OCI-LY3 (cell line): ENCODE data around the gene AGPAT3.

Source experiments
- H2AFZ ChIP-seq: fragments of 200-600, 300-600 bp; shearing (Covaris generic); 2 replicates; pipeline ENCODE4 v1.6.0; 2014; ENCODE audit warnings: antibody characterized with exemption, low read depth, low read length
- H3K27ac ChIP-seq: fragments of 200-600, 300-600 bp; sonication (generic); 2 replicates; pipeline ENCODE4 v1.5.1; 2014; ENCODE audit warnings: mild to moderate bottlenecking, low read length, moderate library complexity, mixed read lengths
- H3K27me3 ChIP-seq: fragments of 200-600, 300-600 bp; sonication (generic); 2 replicates; pipeline ENCODE4 v1.6.1; 2014; ENCODE audit warnings: low read depth, low read length, mixed read lengths
- H3K36me3 ChIP-seq: fragments of 200-600, 300-600 bp; sonication (generic); replicated peaks from 2 replicates; pipeline ENCODE3; 2014; ENCODE audit warnings: low read depth, low read length, mixed read lengths
- H3K4me1 ChIP-seq: fragments of 300-600, 200-600 bp; sonication (generic); 2 replicates; pipeline ENCODE4 v1.6.1; 2014; ENCODE audit warnings: low read length, mixed read lengths
- H3K4me2 ChIP-seq: fragments of 200-600, 300-600 bp; sonication (generic); 2 replicates; pipeline ENCODE4 v1.6.1; 2014; ENCODE audit warnings: low read length, mixed read lengths
- H3K4me3 ChIP-seq: fragments of 300-600, 200-600 bp; sonication (generic); 2 replicates; pipeline ENCODE4 v1.5.1; 2014; ENCODE audit warnings: antibody characterized with exemption, mild to moderate bottlenecking, low read length, moderate library complexity
- H3K79me2 ChIP-seq: fragments of 300-600, 200-600 bp; shearing (Covaris generic); 2 replicates; pipeline ENCODE4 v1.6.1; 2014; ENCODE audit warnings: mild to moderate bottlenecking, low read length, mixed read lengths
- H3K9ac ChIP-seq: fragments of 300-600, 200-600 bp; shearing (Covaris generic); 2 replicates; pipeline ENCODE4 v1.6.0; 2014; ENCODE audit warnings: mild to moderate bottlenecking, low read length, moderate library complexity
- H3K9me3 ChIP-seq: fragments of 200-600, 300-600 bp; shearing (Covaris generic); 2 replicates; pipeline ENCODE4 v1.6.1; 2014; ENCODE audit warnings: low read length, mixed read lengths; ENCODE audit not compliant: insufficient read depth
- H4K20me1 ChIP-seq: fragments of 200-600, 300-600 bp; sonication (generic); 2 replicates; pipeline ENCODE4 v1.6.1; 2016; ENCODE audit warnings: low read length, mixed read lengths; ENCODE audit not compliant: insufficient read depth
- EZH2phosphoT487 ChIP-seq: fragments of 200-600 bp; shearing (Covaris generic); IDR thresholded peaks from 2 replicates; pipeline ENCODE4 v1.6.1; 2018; ENCODE audit warnings: antibody characterized with exemption, mixed run types, low read depth
- TF ChIP-seq, protein P1 (sequence below): fragments of 200-600, 300-600 bp; sonication (generic); IDR thresholded peaks from 2 replicates; pipeline ENCODE4 v1.5.1; 2014; ENCODE audit warnings: antibody characterized with exemption, low read length, low read depth

The AGPAT3 gene

GRCh38 chr21:43879348-43880110 is 14.5 kb downstream of the AGPAT3 start:
- H3K27ac ChIP-seq, result no peak overlapping the region
- H2AFZ ChIP-seq, result no peak overlapping the region
- H3K27me3 ChIP-seq, result no peaks in the 10 kb centered on the region
- TF ChIP-seq EZH2phosphoT487, result no peak
- TF ChIP-seq, protein P1, sequence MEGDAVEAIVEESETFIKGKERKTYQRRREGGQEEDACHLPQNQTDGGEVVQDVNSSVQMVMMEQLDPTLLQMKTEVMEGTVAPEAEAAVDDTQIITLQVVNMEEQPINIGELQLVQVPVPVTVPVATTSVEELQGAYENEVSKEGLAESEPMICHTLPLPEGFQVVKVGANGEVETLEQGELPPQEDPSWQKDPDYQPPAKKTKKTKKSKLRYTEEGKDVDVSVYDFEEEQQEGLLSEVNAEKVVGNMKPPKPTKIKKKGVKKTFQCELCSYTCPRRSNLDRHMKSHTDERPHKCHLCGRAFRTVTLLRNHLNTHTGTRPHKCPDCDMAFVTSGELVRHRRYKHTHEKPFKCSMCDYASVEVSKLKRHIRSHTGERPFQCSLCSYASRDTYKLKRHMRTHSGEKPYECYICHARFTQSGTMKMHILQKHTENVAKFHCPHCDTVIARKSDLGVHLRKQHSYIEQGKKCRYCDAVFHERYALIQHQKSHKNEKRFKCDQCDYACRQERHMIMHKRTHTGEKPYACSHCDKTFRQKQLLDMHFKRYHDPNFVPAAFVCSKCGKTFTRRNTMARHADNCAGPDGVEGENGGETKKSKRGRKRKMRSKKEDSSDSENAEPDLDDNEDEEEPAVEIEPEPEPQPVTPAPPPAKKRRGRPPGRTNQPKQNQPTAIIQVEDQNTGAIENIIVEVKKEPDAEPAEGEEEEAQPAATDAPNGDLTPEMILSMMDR, result no peak
- H3K4me2 ChIP-seq, result no peak overlapping the region
- H3K9ac ChIP-seq, result no peak overlapping the region
- H3K9me3 ChIP-seq, result peaks cover 2% of the 10 kb centered on the region; the same call in 1 of the 2 replicates
- peaks cover 57% of the 10 kb centered on the region for H4K20me1 ChIP-seq
- H3K4me1 ChIP-seq, result no peaks in the 10 kb centered on the region
- no peak overlapping the region for H3K4me3 ChIP-seq
- peaks cover 20% of the 10 kb centered on the region for H3K36me3 ChIP-seq
- H3K79me2 ChIP-seq, result peaks cover 97% of the 10 kb centered on the region

GRCh38 chr21:43880111-43880985 is 15.3 kb downstream of the AGPAT3 start:
- Histone ChIP-seq H3K9me3 (peaks cover under 1% of the 10 kb centered on the region; the same call in 1 of the 2 replicates), H3K4me3 (no peak overlapping the region), H3K27me3 (no peaks in the 10 kb centered on the region), H3K4me1 (no peaks in the 10 kb centered on the region), H2AFZ (no peak overlapping the region), H3K79me2 (peaks cover 97% of the 10 kb centered on the region), H3K4me2 (no peak overlapping the region), H3K9ac (no peak overlapping the region), H3K36me3 (peaks cover 13% of the 10 kb centered on the region), H3K27ac (no peak overlapping the region), H4K20me1 (peaks cover 64% of the 10 kb centered on the region)
- TF ChIP-seq, protein P1, result no peak
- TF ChIP-seq EZH2phosphoT487, result no peak

- Histone ChIP-seq H3K36me3 (peaks cover 11% of the 10 kb centered on the region), H3K27ac (no peak overlapping the region), H3K9me3 (no peaks in the 10 kb centered on the region), H3K79me2 (peaks cover 97% of the 10 kb centered on the region), H2AFZ (no peak overlapping the region), H3K9ac (no peak overlapping the region), H3K4me3 (no peak overlapping the region), H4K20me1 (peaks cover 70% of the 10 kb centered on the region), H3K4me2 (no peak overlapping the region), H3K27me3 (no peaks in the 10 kb centered on the region), H3K4me1 (no peaks in the 10 kb centered on the region)
- no peak for TF ChIP-seq EZH2phosphoT487
- TF ChIP-seq, protein P1, result no peak
These were observed 16.3 kb downstream of the AGPAT3 start for GRCh38 chr21:43881283-43881682.

GRCh38 chr21:43881935-43882334 is 16.9 kb downstream of the AGPAT3 start:
- no peaks in the 10 kb centered on the region for H3K9me3 ChIP-seq
- H3K79me2 ChIP-seq, result peaks cover 97% of the 10 kb centered on the region
- no peak overlapping the region for H3K4me3 ChIP-seq
- no peak overlapping the region for H3K4me2 ChIP-seq
- no peak overlapping the region for H2AFZ ChIP-seq
- H3K4me1 ChIP-seq, result no peaks in the 10 kb centered on the region
- no peaks in the 10 kb centered on the region for H3K27me3 ChIP-seq
- peaks cover 77% of the 10 kb centered on the region for H4K20me1 ChIP-seq
- no peak overlapping the region for H3K27ac ChIP-seq
- H3K36me3 ChIP-seq, result peaks cover 11% of the 10 kb centered on the region
- TF ChIP-seq EZH2phosphoT487, result no peak
- TF ChIP-seq, protein P1, result no peak
- H3K9ac ChIP-seq, result no peak overlapping the region
